ENCODE results near the gene FBXW12.

- TF ChIP-seq MYC (IDR thresholded peaks at IDR 0.05; ENCODE audit: low read depth, low read length) (no peak), POLR2A (IDR thresholded peaks at IDR 0.05; ENCODE audit: extremely low read depth, insufficient read length) (no peak), MAX (IDR thresholded peaks at IDR 0.05; ENCODE audit: low read depth, low read length) (no peak)
- TF ChIP-seq, protein P1, sequence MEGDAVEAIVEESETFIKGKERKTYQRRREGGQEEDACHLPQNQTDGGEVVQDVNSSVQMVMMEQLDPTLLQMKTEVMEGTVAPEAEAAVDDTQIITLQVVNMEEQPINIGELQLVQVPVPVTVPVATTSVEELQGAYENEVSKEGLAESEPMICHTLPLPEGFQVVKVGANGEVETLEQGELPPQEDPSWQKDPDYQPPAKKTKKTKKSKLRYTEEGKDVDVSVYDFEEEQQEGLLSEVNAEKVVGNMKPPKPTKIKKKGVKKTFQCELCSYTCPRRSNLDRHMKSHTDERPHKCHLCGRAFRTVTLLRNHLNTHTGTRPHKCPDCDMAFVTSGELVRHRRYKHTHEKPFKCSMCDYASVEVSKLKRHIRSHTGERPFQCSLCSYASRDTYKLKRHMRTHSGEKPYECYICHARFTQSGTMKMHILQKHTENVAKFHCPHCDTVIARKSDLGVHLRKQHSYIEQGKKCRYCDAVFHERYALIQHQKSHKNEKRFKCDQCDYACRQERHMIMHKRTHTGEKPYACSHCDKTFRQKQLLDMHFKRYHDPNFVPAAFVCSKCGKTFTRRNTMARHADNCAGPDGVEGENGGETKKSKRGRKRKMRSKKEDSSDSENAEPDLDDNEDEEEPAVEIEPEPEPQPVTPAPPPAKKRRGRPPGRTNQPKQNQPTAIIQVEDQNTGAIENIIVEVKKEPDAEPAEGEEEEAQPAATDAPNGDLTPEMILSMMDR (IDR thresholded peaks at IDR 0.05; ENCODE audit: low read depth, low read length), result peak; percentile 4
Measured at GRCh38 chr3:48415251-48415953, 43.4 kb downstream of the FBXW12 start.
